Endodermal cell (in vitro differentiated cells): Measurements from ENCODE around the gene CDC42BPB. TPM values are rescaled to one million over a fixed set of nuclear protein-coding genes. Genes with fewer than 3 reads are reported as not detected.

Experiments used
- DNase-seq: peaks from one replicate; pipeline ENCODE4 v3.0.0-alpha.2; 2017
- H3K27ac ChIP-seq: 2 replicates; pipeline ENCODE4 v1.5.1; 2013; ENCODE audit warnings: mild to moderate bottlenecking, low read depth, low read length, moderate library complexity
- H3K27me3 ChIP-seq: 2 replicates; pipeline ENCODE4 v1.6.1; 2013; ENCODE audit warnings: mild to moderate bottlenecking, low read length, moderate library complexity; ENCODE audit not compliant: insufficient read depth, control insufficient read depth, poor library complexity, severe bottlenecking
- H3K36me3 ChIP-seq: 2 replicates; pipeline ENCODE4 v1.7.0; 2013; ENCODE audit warnings: mild to moderate bottlenecking, low read length, moderate library complexity; ENCODE audit not compliant: control insufficient read depth, insufficient read depth
- H3K4me1 ChIP-seq: one replicate; pipeline ENCODE4 v1.7.0; 2013; ENCODE audit warnings: low read length; ENCODE audit not compliant: control insufficient read depth, insufficient read depth
- H3K4me3 ChIP-seq: 2 replicates; pipeline ENCODE4 v1.5.1; 2013; ENCODE audit warnings: mild to moderate bottlenecking, low read length, moderate library complexity
- H3K9ac ChIP-seq: 2 replicates; pipeline ENCODE4 v1.6.1; 2013; ENCODE audit warnings: mild to moderate bottlenecking, low read length, moderate library complexity; ENCODE audit not compliant: poor library complexity, severe bottlenecking; ENCODE audit errors: extremely low read depth
- H3K9me3 ChIP-seq: 2 replicates; pipeline ENCODE4 v1.6.1; 2013; ENCODE audit warnings: mild to moderate bottlenecking, low read length, moderate library complexity; ENCODE audit not compliant: control insufficient read depth
- H3K27ac Mint-ChIP-seq: 2 replicates; pipeline ENCODE4 v1.8.0; 2020; ENCODE audit warnings: mixed read lengths
- H3K27me3 Mint-ChIP-seq: 2 replicates; pipeline ENCODE4 v1.8.0; 2021; ENCODE audit warnings: mild to moderate bottlenecking, mixed read lengths; ENCODE audit not compliant: insufficient read depth
- H3K36me3 Mint-ChIP-seq: 2 replicates; pipeline ENCODE4 v1.8.0; 2020; ENCODE audit warnings: low read depth, mixed read lengths
- H3K4me1 Mint-ChIP-seq: 2 replicates; pipeline ENCODE4 v1.8.0; 2020; ENCODE audit warnings: mixed read lengths
- H3K4me3 Mint-ChIP-seq: 2 replicates; pipeline ENCODE4 v1.8.0; 2020; ENCODE audit warnings: mild to moderate bottlenecking, moderate library complexity, mixed read lengths
- H3K9me3 Mint-ChIP-seq: 2 replicates; pipeline ENCODE4 v1.8.0; 2020; ENCODE audit warnings: mild to moderate bottlenecking, mixed read lengths
- CTCF ChIP-seq: fragments of 200-600 bp; sonication (generic); conservative IDR thresholded peaks from 2 replicates; pipeline ENCODE4 v1.5.0; 2021; ENCODE audit warnings: antibody characterized with exemption, mild to moderate bottlenecking
- WGBS, 2 experiments: methylation state at CpG; one replicate each; pipeline versions ENCODE4 v1.1.5 to v1.1.7; 2013; ENCODE audit warnings: missing lambda C conversion rate in 2 of 2, mixed read lengths in 1 of 2; ENCODE audit not compliant: insufficient coverage in 1 of 2, insufficient read length in 1 of 2; 5-methylcytosine and 5-hydroxymethylcytosine counted together
- total RNA-seq, 2 donors: library from RNA; stranded (reverse); fragmentation: NEBNext Ultra II Directional in 1 of 2; extraction: Animal tissue kit (Norgen Biotek cat#: 25700) in 1 of 2; gene quantifications; 2 replicates in 1 of 2; 3 replicates in 1 of 2; pipeline ENCODE4 v1.2.1, GENCODE V29; 2021

The CDC42BPB gene
- total RNA-seq, 2 donors from 2014 or later: 120 to 123 TPM

- H3K9me3 ChIP-seq: peaks cover 22% of the 10 kb centered on the region
- WGBS, 2 experiments: 93% methylated on average over 2 to 7 of the region's 7 CpGs
Observed at GRCh38 chr14:102903889-102904512, 153.3 kb downstream of the CDC42BPB start.

DNA sequence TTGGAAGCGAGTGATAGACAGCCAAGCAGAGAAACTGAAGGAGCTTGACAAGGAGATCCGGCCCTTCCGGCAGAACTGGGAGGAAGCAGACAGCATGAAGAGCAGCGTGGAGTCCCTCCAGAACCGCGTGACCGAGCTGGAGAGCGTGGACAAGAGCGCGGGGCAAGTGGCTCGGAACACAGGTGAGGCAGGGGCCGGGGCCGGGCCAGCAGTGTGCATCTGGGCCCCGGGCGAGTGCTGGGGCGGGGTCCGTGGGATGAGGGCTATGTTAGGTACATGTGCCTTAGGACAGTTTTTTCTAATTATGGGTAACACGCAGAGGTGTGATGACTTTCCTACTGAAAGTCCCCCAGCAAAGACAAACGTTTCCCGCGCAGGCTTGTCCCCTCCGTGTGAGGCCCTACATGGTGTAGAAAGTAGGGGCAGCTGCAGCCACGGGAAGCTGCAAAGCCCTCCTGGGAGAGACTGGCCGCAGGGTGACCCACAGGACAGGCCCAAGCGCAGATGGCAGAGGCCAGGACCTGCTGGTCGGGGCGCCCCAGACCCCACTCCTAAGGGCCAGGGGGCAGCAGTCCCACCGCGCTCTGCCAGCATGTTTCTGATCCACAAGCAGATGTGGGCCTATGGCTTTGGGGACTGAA is 154.0 kb downstream of the CDC42BPB start:
- H3K27me3 Mint-ChIP-seq: no peaks in the 10 kb centered on the region
- H3K27ac Mint-ChIP-seq: peak overlapping the region; percentile 16

More at GRCh38 chr14:102903889-102904512, 153.3 kb downstream of the CDC42BPB start:
- Histone ChIP-seq H3K9ac (no peak overlapping the region), H3K36me3 (peaks cover 24% of the 10 kb centered on the region), H3K27me3 (no peaks in the 10 kb centered on the region), H3K4me3 (no peak overlapping the region), H3K4me1 (no peaks in the 10 kb centered on the region), H3K27ac (no peak overlapping the region)
- Mint-ChIP-seq H3K4me1 (peaks cover 7% of the 10 kb centered on the region), H3K9me3 (peaks cover 27% of the 10 kb centered on the region), H3K27me3 (no peaks in the 10 kb centered on the region), H3K36me3 (peaks cover 51% of the 10 kb centered on the region), H3K4me3 (no peak overlapping the region), H3K27ac (no peak overlapping the region)
- no peak for TF ChIP-seq CTCF
- no peak for DNase-seq

More for the DNA sequence above, 154.0 kb downstream of the CDC42BPB start:
- no peak for DNase-seq
- no peak for TF ChIP-seq CTCF
- Histone ChIP-seq H3K36me3 (peaks cover 24% of the 10 kb centered on the region), H3K27ac (no peak overlapping the region), H3K9me3 (peaks cover 22% of the 10 kb centered on the region), H3K27me3 (no peaks in the 10 kb centered on the region), H3K9ac (no peak overlapping the region), H3K4me1 (no peaks in the 10 kb centered on the region), H3K4me3 (no peak overlapping the region)
- H3K4me3 Mint-ChIP-seq: no peak overlapping the region
- H3K36me3 Mint-ChIP-seq: peaks cover 50% of the 10 kb centered on the region
- peaks cover 27% of the 10 kb centered on the region for H3K9me3 Mint-ChIP-seq
- H3K4me1 Mint-ChIP-seq: peaks cover 7% of the 10 kb centered on the region
- WGBS, 2 experiments: 93 to 94% methylated on average over 26 to 29 of the region's 29 CpGs
